Fibroblast of the aortic adventitia (primary cell): ENCODE measurements around the gene NLRC5. TPM values are rescaled to one million over a fixed set of nuclear protein-coding genes. Genes with fewer than 3 reads are reported as not detected.
A peak's percentile ranks its signal among the peaks of the same experiment; 100 is the strongest.
"Not testable (repeated sequence)": the region's sequence is repeated elsewhere in the genome, so short reads cannot be mapped to it uniquely, and the experiment has no call there.

Experiments
- DNase-seq: peaks from one replicate; pipeline ENCODE4 v3.0.0-alpha.2; 2010; ENCODE audit warnings: low read depth
- H3K4me3 ChIP-seq: 2 replicates; pipeline ENCODE4 v1.5.1; 2011; ENCODE audit warnings: low read depth, mild to moderate bottlenecking, control low read depth, low read length, moderate library complexity
- total RNA-seq: library from RNA; depleted of rRNA; stranded (reverse); fragments of >200 nt; gene quantifications from 2 replicates; pipeline ENCODE4 v1.2.3, GENCODE V29; 2012; ENCODE audit warnings: low replicate concordance
- TF ChIP-seq, protein P1 (sequence below): IDR thresholded peaks from 2 replicates; pipeline ENCODE4 v1.5.1; 2011; ENCODE audit warnings: mild to moderate bottlenecking, low read length, control low read depth, inconsistent platforms; ENCODE audit not compliant: insufficient read depth

The NLRC5 gene
- total RNA-seq, 1 donor: 31.0 TPM

DNA sequence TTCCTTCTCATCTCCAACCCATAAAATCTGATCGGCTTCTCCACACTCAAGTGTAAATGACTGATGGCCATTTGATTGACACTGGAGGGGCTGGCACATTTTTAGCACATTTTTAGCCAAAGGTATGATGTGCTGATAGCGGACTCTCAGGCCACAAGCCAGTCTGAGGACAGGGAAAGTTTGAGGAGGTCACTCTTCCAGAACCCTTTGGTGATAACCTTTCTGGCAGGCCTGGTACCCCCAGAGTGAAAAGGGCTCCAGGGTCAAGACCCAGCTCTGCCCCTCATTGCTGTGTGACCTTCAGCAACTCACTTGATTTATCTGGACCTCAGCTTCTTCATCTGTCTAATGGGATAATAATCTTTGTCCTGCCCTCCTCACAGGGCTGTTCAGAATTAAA, 1.7 kb upstream of the NLRC5 start:
- DNase-seq: no peak
- no peak overlapping the region for H3K4me3 ChIP-seq
- TF ChIP-seq, protein P1, sequence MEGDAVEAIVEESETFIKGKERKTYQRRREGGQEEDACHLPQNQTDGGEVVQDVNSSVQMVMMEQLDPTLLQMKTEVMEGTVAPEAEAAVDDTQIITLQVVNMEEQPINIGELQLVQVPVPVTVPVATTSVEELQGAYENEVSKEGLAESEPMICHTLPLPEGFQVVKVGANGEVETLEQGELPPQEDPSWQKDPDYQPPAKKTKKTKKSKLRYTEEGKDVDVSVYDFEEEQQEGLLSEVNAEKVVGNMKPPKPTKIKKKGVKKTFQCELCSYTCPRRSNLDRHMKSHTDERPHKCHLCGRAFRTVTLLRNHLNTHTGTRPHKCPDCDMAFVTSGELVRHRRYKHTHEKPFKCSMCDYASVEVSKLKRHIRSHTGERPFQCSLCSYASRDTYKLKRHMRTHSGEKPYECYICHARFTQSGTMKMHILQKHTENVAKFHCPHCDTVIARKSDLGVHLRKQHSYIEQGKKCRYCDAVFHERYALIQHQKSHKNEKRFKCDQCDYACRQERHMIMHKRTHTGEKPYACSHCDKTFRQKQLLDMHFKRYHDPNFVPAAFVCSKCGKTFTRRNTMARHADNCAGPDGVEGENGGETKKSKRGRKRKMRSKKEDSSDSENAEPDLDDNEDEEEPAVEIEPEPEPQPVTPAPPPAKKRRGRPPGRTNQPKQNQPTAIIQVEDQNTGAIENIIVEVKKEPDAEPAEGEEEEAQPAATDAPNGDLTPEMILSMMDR: no peak

DNA sequence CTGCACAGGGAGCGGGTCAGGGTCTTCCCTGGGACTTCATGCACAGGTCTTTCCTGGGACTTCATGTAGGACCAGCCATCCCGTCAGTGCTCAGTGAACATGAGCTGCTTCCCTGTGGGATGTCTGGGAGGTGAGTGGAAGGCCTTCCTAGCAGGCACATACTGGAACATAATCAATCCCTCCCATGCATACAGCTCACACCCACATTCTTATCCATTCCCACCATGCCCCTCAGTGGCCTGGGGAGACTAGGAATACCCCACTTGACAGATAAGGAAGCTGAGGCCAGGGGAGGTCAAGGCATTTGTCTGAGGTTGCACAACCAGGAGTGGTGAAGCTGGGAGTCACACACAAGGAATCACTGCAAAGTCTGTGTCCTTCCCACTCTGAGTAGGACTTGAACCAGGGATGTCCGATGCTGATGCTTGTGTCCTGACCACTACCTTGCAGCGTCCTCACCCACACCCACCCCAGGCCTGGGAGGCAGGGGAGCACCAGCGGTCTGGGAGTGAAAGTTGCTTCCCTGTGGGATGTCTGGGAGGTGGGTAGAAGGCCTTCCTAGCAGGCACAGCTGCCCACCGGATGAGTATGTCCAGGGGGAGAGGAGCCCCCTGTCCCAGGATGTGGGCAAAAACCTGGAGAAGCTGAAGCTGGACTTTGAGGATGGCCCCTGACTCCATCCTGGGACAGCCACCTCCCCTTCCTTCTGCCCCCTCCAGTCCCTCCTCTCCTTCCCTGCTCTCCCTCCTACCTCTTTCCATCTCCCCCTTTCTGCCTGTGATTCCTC, 1.0 kb upstream of the NLRC5 start:
- TF ChIP-seq, protein P1: no peak
- peak; percentile 41 for DNase-seq
- peak overlapping the region; percentile 84 for H3K4me3 ChIP-seq

DNA sequence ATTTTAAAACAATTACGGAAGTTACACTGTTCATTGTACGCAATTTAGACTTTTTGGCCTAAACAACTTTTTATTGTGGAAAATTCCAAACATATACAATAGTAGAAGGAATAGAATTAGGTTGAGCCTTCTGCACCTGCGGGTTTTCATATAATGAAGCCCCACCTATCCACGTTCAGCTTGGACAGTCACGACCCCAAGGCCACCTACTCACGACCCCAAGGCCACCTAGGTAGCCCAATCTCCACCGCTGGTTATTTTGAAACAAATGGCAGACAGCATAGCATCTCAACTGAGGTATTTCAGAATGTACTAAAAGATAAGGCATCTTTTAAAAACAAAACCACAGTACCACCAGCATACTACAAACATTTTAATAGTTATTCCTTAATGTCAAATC, 631 bp downstream of the NLRC5 start:
- DNase-seq: no peak
- TF ChIP-seq, protein P1: no peak
- peak overlapping the region; percentile 84 for H3K4me3 ChIP-seq

DNA sequence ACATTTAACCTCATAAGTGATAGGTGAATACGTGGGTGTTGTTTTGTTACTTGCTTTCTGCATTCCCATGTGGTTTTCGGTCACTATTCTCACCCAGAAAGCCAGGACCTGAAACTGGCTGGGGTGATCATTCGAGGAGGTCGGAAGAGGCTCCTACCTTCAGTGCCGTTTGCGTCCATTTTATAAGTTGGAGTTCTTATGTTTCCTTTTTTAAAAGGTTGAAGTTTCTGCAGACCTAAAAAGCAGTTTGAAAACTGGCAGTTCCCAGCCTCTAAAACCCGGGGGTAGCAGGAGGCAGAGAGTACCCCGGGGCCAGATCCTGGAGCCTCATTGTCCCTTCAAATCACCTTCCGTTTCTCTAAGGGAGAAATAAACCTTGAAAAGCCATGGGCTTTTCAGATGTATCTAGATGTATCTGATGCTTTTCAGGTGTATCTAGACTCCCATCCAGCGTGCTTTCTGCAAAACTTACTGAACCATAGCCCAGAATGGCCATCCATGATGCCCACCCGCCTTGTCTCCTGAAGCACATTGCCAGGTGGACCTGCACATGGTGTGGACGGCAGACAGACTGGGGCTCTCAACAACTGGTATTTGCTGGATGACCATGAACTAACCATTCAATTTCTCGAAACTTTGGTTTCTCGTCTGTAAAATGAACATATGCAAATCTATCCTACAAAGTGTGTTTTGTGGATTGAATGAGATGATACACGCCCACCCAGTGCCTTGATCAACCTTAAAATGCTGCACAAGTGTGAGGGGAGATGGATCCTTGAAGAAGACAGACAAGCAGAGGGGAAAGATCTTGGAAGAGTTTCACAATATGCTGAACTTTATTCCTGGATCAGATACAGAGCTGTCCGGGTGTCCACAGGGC, 1.3 kb downstream of the NLRC5 start:
- TF ChIP-seq, protein P1: no peak
- DNase-seq: no peak

DNA sequence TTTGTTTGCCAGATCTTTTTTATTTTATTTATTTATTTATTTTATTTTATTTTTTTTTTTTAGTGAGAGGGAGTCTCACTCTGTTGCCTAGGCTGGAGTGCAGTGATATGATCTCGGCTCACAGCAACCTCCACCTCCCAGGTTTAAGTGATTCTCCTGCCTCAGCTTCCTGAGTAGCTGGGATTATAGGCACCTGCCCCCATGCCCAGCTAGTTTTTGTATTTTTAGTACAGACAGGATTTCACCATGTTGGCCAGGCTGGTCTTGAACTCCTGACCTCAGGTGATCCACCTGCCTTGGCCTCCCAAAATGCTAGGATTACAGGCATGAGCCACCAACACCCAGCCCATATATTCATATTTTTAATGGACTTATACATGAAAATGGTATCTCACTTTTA, 3.1 kb downstream of the NLRC5 start:
- not testable (repeated sequence) for DNase-seq, H3K4me3 ChIP-seq

More for the DNA sequence above, 1.3 kb downstream of the NLRC5 start:
- H3K4me3 ChIP-seq: peak overlapping the region; percentile 84

DNA sequence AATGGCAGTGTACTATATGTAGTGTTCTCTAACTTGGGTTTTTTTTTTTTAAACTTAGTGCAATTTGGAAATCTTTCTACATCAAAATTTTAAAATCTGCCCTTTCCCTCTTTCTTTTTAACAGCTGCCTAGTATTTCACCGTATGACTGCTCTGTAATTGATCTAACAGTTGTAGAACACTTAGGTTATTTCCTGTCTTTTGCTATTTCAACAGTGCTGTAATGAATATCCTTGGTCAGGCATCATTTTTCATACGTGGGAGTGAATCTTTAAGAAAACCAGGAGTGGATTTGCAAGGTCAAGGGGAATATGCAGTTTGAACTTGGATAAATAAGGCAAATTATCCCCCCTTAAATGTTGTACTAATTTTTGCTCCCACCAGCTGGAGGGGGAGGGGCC, 3.8 kb downstream of the NLRC5 start:
- DNase-seq: peak; percentile 26
- TF ChIP-seq, protein P1: no peak
- H3K4me3 ChIP-seq: no peak overlapping the region

DNA sequence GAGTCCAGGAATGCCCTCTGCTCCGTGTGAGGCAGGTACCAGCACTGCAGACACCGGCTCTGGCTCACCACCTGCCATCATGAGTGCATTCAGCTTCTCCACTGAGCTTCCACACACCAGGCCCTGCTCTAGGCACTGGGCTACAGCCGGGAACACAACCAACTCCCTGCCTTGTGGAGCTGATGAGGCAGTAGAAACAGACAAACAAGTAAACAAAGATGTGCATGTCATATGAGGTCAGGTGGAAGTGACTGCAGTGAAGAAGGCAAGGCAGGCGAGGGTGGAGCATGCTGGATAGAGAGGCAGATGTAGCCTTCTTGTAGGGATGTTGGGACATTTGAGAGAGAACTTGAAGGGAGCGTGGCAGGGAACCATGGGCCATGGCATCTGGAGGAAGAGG, 5.0 kb downstream of the NLRC5 start:
- no peak for DNase-seq
- H3K4me3 ChIP-seq: no peak overlapping the region
- TF ChIP-seq, protein P1: no peak
